Suprapubic skin (tissue), 4 donors: ENCODE measurements around the gene DTX3L. TPM values are rescaled to one million over a fixed set of nuclear protein-coding genes. Genes with fewer than 3 reads are reported as not detected.

Experiments
- total RNA-seq, 4 donors: library from RNA; depleted of rRNA; stranded (reverse); fragments of >200 nt; gene quantifications; one replicate each; pipeline ENCODE4 v1.1.0, GENCODE V29; 2016

The DTX3L gene
- total RNA-seq, 4 donors from 2014 or later = 7.6 to 15.3 (median 12.7) TPM

Other genes starting within 250 kb of the DTX3L start
- 100 to 1,000 TPM in 3 of 4 donors, 10 to 100 TPM in 1; 22.4 to 253 (median 192) TPM for gene CSTA, start 239.1 kb upstream of the DTX3L start, total RNA-seq
- gene MIX23, start 181.1 kb upstream of the DTX3L start, total RNA-seq = 10 to 100 TPM; 10.2 to 40.1 (median 22.7) TPM
- gene FAM162A, start 180.2 kb upstream of the DTX3L start, total RNA-seq = 10 to 100 TPM; 28.6 to 40.3 (median 33.4) TPM
- 1 to 10 TPM; 2.5 to 6.6 (median 3.9) TPM for gene WDR5B, start 148.3 kb upstream of the DTX3L start, total RNA-seq
- gene KPNA1, start 49.4 kb upstream of the DTX3L start, total RNA-seq = 10 to 100 TPM; 25.0 to 49.5 (median 37.0) TPM
- gene PARP9, start within 50 bp of the DTX3L start, total RNA-seq = 10 to 100 TPM in 3 of 4 donors, 1 to 10 TPM in 1; 8.3 to 13.1 (median 11.2) TPM
- under 1 TPM in 3 of 4 donors, not detected in 1; 0.26 to 0.80 (median 0.51) TPM for gene PARP15, start 13.3 kb downstream of the DTX3L start, total RNA-seq
- 10 to 100 TPM in 2 of 4 donors, 1 to 10 TPM in 2; 5.2 to 34.9 (median 14.5) TPM for gene PARP14, start 116.5 kb downstream of the DTX3L start, total RNA-seq
- 10 to 100 TPM in 3 of 4 donors, 1 to 10 TPM in 1; 8.8 to 32.8 (median 15.7) TPM for gene HSPBAP1, start 229.5 kb downstream of the DTX3L start, total RNA-seq
- gene SLC49A4, start 230.7 kb downstream of the DTX3L start, total RNA-seq = 10 to 100 TPM; 20.9 to 34.0 (median 32.1) TPM